Sigmoid colon (tissue), 7 donors: ENCODE measurements around the gene ENOX2. TPM values are rescaled to one million over a fixed set of nuclear protein-coding genes. Genes with fewer than 3 reads are reported as not detected.

ENCODE experiments used
- DNase-seq: peaks from one replicate; pipeline ENCODE4 v3.0.0-alpha.2; 2019
- H3K27ac ChIP-seq, 4 donors: fragments of 200-600 bp; sonication (generic); one replicate each; pipeline ENCODE4 v1.5.1; 2016 to 2019; ENCODE audit warnings: mild to moderate bottlenecking in 1 of 4
- H3K27me3 ChIP-seq, 3 donors: fragments of 200-600 bp; sonication (generic); one replicate each; pipeline ENCODE4 v1.5.1; 2019; ENCODE audit warnings: mild to moderate bottlenecking in 1 of 3
- H3K36me3 ChIP-seq, 4 donors: fragments of 200-600 bp; sonication (generic); one replicate each; pipeline ENCODE4 v1.5.1; 2016 to 2019
- H3K4me1 ChIP-seq, 4 donors: fragments of 200-600 bp; sonication (generic); one replicate each; pipeline ENCODE4 v1.5.1; 2017 to 2019
- H3K4me3 ChIP-seq, 4 donors: fragments of 200-600 bp; sonication (generic); one replicate each; pipeline ENCODE4 v1.5.1; 2017 to 2019; ENCODE audit warnings: mild to moderate bottlenecking in 2 of 4, moderate library complexity in 1 of 4
- H3K9me3 ChIP-seq, 4 donors: fragments of 200-600 bp in 3 of 4; sonication (generic) in 3 of 4; one replicate each; pipeline versions ENCODE4 v1.5.1 to v1.6.1; 2013 to 2019
- EP300 ChIP-seq, 4 donors: sonication (generic); formaldehyde crosslinking; IDR thresholded peaks; one replicate each; pipeline ENCODE4 v1.6.1; 2017; ENCODE audit warnings: antibody characterized with exemption in 4 of 4
- POLR2A ChIP-seq, 2 donors: fragments of 450-650 bp; IDR thresholded peaks; one replicate each; pipeline ENCODE4 v1.6.1; 2016; ENCODE audit warnings: antibody characterized with exemption in 2 of 2, mild to moderate bottlenecking in 2 of 2, moderate library complexity in 2 of 2
- POLR2AphosphoS5 ChIP-seq, 4 donors: sonication (generic); formaldehyde crosslinking; IDR thresholded peaks; one replicate each; pipeline ENCODE4 v1.6.1; 2017; ENCODE audit warnings: antibody characterized with exemption in 4 of 4
- WGBS, 2 donors: extraction: QIAGEN DNeasy Blood & Tissue Kit; methylation state at CpG; one replicate each; pipeline ENCODE4 v1.1.7; 2013; 5-methylcytosine and 5-hydroxymethylcytosine counted together
- intact Hi-C: fragments of 100-400 bp; cut with DNase I; formaldehyde crosslinking; loops from one replicate; pipeline ENCODE4 v1.15.1; 2023
- polyA plus RNA-seq, 3 donors: library from polyadenylated mRNA; stranded (reverse); fragments of 200-250 nt; gene quantifications; one replicate each; pipeline ENCODE4 v1.2.3, GENCODE V29; 2013
- total RNA-seq, 4 donors: library from RNA; depleted of rRNA; stranded (reverse); fragments of >200 nt; gene quantifications; one replicate each; pipeline ENCODE4 v1.1.0, GENCODE V29; 2016
- TF ChIP-seq, protein P1 (sequence below), 4 experiments: fragments of 450-650 bp in 3 of 4; fragments of 200-600 bp in 1 of 4; IDR thresholded peaks; one replicate each; pipeline ENCODE4 v1.5.1; 2016 to 2019; ENCODE audit warnings: antibody characterized with exemption in 4 of 4, mild to moderate bottlenecking in 3 of 4, moderate library complexity in 2 of 4
- donor health status: healthy with polysubstance abuse.
- donor health status: Bipolar disorder and iron deficiency.
- donor health status: healthy.

Gene ENOX2
- total and polyA plus RNA-seq, 7 donors, result 2.4 to 28.9 (median 18.8) TPM

DNA sequence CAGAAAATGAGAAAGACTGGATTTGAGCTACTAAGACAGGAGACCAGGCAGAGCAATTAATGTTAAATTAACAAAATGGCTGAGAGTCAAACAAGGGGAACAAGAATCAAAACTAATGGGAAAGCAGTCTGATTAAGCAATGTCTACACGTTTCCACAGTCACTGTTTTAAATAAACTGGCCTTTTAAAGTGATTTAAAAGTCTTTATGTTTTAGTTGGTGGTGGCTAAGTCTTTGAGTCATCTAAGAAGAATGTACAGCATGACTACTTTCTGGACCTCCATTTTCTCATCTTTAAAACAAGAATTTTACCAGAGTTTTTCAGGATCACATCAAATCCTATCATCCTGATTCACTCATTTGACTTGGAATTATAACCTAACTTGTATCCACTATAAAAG lies 233.8 kb downstream of the ENOX2 start:
- intact Hi-C loops, result no loop called here
- Histone ChIP-seq H3K36me3 (peaks cover 0 to 25% (median 0%) of the 10 kb centered on the region in 4 donors), H3K4me1 (no peaks in the 10 kb centered on the region), H3K27me3 (no peaks in the 10 kb centered on the region), H3K9me3 (no peaks in the 10 kb centered on the region), H3K4me3 (no peak overlapping the region), H3K27ac (no peak overlapping the region)
- no peak for DNase-seq
- 79 to 88% methylated on average over 1 of the region's 1 CpG for WGBS, 2 donors
- TF ChIP-seq, protein P1, sequence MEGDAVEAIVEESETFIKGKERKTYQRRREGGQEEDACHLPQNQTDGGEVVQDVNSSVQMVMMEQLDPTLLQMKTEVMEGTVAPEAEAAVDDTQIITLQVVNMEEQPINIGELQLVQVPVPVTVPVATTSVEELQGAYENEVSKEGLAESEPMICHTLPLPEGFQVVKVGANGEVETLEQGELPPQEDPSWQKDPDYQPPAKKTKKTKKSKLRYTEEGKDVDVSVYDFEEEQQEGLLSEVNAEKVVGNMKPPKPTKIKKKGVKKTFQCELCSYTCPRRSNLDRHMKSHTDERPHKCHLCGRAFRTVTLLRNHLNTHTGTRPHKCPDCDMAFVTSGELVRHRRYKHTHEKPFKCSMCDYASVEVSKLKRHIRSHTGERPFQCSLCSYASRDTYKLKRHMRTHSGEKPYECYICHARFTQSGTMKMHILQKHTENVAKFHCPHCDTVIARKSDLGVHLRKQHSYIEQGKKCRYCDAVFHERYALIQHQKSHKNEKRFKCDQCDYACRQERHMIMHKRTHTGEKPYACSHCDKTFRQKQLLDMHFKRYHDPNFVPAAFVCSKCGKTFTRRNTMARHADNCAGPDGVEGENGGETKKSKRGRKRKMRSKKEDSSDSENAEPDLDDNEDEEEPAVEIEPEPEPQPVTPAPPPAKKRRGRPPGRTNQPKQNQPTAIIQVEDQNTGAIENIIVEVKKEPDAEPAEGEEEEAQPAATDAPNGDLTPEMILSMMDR (IDR thresholded peaks at IDR 0.05), result no peak
- TF ChIP-seq POLR2AphosphoS5 (IDR thresholded peaks at IDR 0.05) (no peak), EP300 (IDR thresholded peaks at IDR 0.05) (no peak), POLR2A (IDR thresholded peaks at IDR 0.05) (no peak)

DNA sequence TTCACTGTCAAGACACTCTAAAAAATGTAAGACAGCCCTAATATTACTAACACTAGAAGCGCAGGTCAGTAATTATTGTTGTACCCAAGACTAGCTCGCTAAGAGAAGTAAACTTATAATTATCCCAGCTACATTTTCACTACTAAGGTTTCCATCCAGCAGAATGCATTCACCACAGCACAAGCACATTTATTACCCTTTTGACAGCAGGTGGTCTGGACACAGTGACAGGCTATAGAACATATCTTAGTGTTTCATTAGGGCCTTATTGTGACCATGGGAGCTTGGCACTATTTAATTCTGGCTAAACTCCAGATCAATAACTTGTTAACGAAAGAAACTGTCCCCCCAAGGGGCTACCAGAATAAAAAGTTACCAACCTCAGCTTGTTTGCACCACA lies 237.7 kb downstream of the ENOX2 start:
- intact Hi-C loops, result no loop called here
- TF ChIP-seq, protein P1 (IDR thresholded peaks at IDR 0.05), result no peak
- no peak for TF ChIP-seq EP300 (IDR thresholded peaks at IDR 0.05)
- no peak for TF ChIP-seq POLR2A (IDR thresholded peaks at IDR 0.05)
- TF ChIP-seq POLR2AphosphoS5 (IDR thresholded peaks at IDR 0.05), result no peak
- DNase-seq, result no peak
- 95 to 97% methylated on average over 3 of the region's 3 CpGs for WGBS, 2 donors
- Histone ChIP-seq H3K9me3 (no peaks in the 10 kb centered on the region), H3K36me3 (peaks cover 0 to 25% (median 0%) of the 10 kb centered on the region in 4 donors), H3K4me3 (no peak overlapping the region), H3K4me1 (no peaks in the 10 kb centered on the region), H3K27me3 (no peaks in the 10 kb centered on the region), H3K27ac (no peak overlapping the region)

DNA sequence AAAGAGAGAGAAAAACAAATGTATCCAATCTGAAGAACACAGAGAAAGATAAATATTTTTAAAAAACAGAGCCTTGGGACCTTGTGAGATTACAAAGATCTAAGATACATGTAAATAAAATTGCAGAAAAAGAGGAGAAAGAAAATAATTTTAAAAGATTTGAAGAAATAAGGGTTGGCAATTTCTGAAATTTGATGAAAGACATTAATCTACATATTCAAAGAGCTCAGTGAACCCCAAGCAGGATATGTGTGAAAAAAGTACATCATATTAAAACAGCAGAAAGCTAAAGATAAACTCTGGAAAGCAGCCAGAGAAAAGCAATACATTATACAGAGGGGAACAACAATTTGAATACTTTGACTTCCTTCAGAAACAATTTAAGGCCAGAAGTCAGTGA lies 244.7 kb downstream of the ENOX2 start:
- Histone ChIP-seq H3K4me3 (no peak overlapping the region), H3K36me3 (no peaks in the 10 kb centered on the region), H3K27ac (no peak overlapping the region), H3K4me1 (no peaks in the 10 kb centered on the region), H3K27me3 (no peaks in the 10 kb centered on the region), H3K9me3 (no peaks in the 10 kb centered on the region)
- intact Hi-C loops, result no loop called here
- DNase-seq, result no peak
- TF ChIP-seq POLR2A (IDR thresholded peaks at IDR 0.05) (no peak), POLR2AphosphoS5 (IDR thresholded peaks at IDR 0.05) (no peak), EP300 (IDR thresholded peaks at IDR 0.05) (no peak)
- TF ChIP-seq, protein P1 (IDR thresholded peaks at IDR 0.05), result no peak

DNA sequence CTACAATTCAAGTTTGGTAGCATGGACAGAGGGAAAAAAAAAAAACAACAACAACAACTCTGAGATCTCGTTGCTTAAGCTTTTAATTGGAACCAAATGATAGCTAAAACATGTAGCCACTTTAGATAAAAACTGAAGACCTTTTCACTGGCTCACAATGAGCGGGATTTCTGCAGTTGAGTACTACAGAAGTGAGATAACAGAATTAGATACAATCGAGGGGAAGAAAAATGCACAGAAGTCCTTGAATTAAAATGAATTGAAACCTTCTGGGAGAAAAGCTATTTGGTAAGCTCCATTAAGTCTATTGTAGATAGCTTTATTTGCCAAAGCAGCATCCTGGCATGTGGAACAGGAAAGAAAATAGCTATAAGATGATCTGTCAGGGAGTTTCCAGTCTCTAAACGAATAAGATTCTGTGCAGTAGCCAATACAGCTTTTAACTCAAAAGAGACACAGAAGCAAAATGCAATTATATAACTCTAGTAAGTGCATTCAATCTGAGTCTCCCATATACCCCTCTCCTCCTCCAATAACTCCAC lies 248.5 kb downstream of the ENOX2 start:
- DNase-seq, result no peak
- H3K27me3 ChIP-seq, result no peaks in the 10 kb centered on the region
- no peak overlapping the region for H3K27ac ChIP-seq
- no peak for TF ChIP-seq EP300 (IDR thresholded peaks at IDR 0.05)
- TF ChIP-seq POLR2A (IDR thresholded peaks at IDR 0.05), result no peak
- TF ChIP-seq POLR2AphosphoS5 (IDR thresholded peaks at IDR 0.05), result no peak
- TF ChIP-seq, protein P1 (IDR thresholded peaks at IDR 0.05), result no peak
- H3K4me3 ChIP-seq, result no peak overlapping the region
- no peaks in the 10 kb centered on the region for H3K9me3 ChIP-seq
- H3K36me3 ChIP-seq, result no peaks in the 10 kb centered on the region
- 76 to 80% methylated on average over 4 of the region's 4 CpGs for WGBS, 2 donors
- no peaks in the 10 kb centered on the region for H3K4me1 ChIP-seq
- intact Hi-C loops, result no loop called here
